HG02571 (cell line): ENCODE results near the gene CLCF1.

ENCODE experiments used
- ATAC-seq: cut with Tn5 transposase; IDR thresholded peaks from one replicate; pipeline ENCODE4 v1.9.1; 2021; ENCODE audit warnings: mild to moderate bottlenecking, moderate library complexity; ENCODE audit not compliant: unreplicated experiment

CLCF1 gene

DNA sequence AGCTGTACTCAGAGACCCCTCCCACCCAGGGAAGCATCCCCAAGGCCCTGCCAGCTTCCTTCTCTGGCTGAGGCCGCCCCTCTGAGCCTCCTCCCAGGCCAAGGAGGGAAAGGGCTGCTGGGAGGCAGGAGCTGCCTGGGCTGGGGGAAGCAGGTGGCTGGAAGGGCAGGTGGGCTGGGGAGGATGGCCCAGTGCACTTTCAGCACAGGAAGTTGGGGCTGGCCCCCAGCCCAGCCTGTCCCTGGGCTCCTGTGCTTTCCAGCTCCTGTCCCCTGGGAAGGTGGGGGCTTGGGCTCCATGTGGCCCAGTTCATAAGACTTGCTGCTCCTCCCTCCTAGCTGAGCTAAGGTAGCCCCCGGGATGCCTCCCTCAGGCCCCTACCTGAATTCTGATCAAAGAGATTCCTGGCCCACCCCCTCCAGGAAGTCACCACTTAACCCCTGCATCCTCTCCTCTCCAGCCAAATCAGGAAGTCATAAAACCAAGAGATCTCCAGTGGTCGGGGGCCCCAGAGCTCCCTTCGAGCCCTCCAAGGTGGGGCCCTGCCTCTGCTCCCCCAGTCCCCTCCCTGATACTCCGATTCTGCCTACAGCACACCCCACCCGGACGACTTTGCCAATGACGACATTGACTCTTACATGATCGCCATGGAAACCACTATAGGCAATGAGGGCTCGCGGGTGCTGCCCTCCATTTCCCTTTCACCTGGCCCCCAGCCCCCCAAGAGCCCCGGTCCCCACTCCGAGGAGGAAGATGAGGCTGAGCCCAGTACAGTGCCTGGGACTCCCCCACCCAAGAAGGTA lies 23.4 kb upstream of the CLCF1 start:
- no peak for ATAC-seq

DNA sequence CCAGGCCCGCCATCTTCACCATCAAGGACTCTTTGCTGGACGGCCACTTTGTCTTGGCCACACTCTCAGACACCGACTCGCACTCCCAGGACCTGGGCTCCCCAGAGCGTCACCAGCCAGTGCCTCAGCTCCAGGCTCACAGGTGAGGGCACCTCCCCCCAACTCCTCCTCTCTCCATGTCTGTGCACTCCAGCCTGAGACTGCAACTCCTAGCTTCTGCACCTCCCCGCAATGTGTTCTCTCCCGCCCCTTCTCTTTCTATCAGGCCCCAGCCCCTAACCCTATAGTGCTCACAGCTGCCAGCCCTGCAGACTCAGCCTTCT lies 22.8 kb upstream of the CLCF1 start:
- ATAC-seq: no peak

- ATAC-seq: no peak
Measured at GRCh38 chr11:67395555-67396258, 22.3 kb upstream of the CLCF1 start.

DNA sequence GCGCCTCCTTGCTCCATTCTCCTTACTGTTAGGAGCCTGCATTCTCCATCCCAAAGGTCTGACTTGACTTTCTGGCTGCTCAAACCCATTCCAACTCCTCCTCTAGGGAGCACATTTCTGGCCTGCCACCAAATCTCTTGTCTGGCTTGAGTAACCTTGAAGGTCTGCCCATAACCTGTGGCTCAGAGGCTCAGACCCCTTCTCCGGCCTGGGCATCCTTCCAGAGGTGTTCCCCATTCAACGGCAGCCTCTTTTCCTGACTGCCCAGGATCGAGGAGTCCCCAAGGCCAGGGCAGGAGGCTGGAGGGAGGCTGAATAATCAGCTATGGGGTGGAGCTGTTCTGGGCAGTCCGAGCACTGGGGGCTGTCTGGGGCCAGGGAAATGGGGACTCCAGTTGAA lies 20.6 kb upstream of the CLCF1 start:
- no peak for ATAC-seq

DNA sequence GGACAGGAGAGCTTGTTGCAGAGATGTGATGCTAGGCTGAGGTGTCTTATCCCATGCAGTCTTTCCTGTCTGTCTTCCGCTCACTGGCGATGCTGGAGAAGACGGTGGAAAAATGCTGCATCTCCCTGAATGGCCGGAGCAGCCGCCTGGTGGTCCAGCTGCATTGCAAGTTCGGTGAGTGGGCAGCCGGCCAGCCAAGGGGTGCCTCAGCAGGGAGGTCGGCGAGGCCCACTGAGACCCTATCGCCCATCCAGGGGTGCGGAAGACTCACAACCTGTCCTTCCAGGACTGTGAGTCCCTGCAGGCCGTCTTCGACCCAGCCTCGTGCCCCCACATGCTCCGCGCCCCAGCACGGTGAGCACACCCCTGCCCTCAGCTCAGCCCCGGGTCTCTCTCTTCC lies 20.0 kb upstream of the CLCF1 start:
- ATAC-seq: no peak

- no peak for ATAC-seq
Measured at GRCh38 chr11:67392183-67392715, 18.9 kb upstream of the CLCF1 start.

GRCh38 chr11:67391304-67392182 lies 18.1 kb upstream of the CLCF1 start, which contains the start of gene RAD9A:
Gene RAD9A, plus strand, starts transcription at chr11:67391986. Its CDS starts 59 bp downstream, at chr11:67392045.
- peak; percentile 61 for ATAC-seq

GRCh38 chr11:67390947-67391303 lies 17.5 kb upstream of the CLCF1 start:
- no peak for ATAC-seq

- no peak for ATAC-seq
Measured at GRCh38 chr11:67389477-67389876, 16.1 kb upstream of the CLCF1 start.

- ATAC-seq: no peak
Measured at GRCh38 chr11:67387518-67387917, 14.1 kb upstream of the CLCF1 start.

GRCh38 chr11:67387069-67387468 lies 13.7 kb upstream of the CLCF1 start:
- no peak for ATAC-seq

GRCh38 chr11:67384851-67385366 lies 11.5 kb upstream of the CLCF1 start:
- no peak for ATAC-seq

DNA sequence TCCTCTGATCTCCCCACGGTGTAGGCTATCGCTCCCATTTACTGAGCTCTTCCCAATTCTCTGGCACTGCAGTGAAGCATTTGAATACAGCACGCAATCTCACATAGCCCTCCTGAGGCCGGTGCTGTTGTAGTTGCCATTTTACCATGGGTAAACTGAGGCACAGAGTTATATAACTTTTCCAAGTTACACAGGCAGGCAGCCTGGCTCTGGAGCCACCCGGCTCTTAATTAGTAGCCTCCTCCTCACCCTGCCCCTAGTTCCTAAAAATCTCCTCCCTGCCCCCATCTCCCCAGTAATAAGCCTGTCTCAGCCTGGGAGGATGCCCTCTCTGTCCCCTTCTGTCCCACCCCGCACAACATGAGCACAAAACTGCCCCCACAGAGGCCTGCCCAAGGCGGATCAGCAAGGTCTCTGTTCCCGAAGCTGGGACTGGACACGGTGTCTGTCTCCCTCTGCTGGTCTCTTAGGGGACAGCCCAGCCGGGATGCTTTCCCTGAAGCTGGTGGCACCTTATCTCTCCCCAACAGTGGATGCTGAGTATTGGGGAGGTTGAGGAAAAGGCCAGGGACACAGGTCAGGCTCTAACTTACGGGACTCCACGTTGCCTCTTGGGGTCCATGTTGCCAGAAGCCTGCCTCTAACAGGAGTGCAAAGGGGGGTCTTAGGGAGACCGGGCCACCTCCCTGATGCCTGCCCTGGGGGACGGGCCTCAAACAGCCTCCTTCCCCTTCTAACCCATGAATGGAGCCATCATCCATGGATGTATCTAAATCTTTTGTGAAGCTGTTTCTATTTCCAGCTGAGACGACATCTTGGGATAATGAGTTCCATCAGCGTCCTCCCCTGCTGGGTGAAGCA lies 9.1 kb upstream of the CLCF1 start:
- no peak for ATAC-seq

DNA sequence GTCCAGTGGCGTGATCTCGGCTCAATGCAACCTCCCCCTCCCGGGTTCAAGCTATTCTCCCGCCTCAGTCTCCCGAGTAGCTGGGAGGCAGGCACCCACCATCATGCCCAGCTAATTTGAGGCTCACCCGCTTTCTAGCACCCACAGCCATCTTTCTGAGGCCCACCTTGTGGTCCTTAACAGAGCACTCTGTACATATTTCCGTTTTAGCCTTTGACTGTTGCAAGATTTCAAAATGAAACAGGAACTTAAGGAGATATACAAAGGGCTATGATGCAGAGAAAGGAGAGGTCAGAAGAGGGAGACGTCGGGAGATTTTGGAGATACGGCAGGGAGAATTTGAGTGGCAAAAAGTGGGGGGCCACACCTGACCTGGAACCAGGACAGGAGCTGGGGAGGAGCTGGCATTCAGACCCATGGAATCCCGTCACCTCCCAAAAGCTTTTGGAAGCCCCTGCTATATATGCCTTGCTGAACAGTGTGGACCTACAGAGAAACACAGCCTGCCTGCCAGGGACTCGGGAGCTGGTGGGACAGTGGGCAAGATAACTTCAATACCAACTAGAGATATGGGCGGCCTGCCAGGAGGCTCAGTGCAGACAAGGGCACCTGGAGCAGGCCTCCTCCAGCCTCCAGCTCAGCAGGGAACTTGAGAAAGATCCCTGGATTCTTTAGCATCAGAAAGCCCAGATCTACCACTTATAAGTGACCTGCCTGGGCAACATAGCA lies 8.0 kb upstream of the CLCF1 start:
- ATAC-seq: no peak

DNA sequence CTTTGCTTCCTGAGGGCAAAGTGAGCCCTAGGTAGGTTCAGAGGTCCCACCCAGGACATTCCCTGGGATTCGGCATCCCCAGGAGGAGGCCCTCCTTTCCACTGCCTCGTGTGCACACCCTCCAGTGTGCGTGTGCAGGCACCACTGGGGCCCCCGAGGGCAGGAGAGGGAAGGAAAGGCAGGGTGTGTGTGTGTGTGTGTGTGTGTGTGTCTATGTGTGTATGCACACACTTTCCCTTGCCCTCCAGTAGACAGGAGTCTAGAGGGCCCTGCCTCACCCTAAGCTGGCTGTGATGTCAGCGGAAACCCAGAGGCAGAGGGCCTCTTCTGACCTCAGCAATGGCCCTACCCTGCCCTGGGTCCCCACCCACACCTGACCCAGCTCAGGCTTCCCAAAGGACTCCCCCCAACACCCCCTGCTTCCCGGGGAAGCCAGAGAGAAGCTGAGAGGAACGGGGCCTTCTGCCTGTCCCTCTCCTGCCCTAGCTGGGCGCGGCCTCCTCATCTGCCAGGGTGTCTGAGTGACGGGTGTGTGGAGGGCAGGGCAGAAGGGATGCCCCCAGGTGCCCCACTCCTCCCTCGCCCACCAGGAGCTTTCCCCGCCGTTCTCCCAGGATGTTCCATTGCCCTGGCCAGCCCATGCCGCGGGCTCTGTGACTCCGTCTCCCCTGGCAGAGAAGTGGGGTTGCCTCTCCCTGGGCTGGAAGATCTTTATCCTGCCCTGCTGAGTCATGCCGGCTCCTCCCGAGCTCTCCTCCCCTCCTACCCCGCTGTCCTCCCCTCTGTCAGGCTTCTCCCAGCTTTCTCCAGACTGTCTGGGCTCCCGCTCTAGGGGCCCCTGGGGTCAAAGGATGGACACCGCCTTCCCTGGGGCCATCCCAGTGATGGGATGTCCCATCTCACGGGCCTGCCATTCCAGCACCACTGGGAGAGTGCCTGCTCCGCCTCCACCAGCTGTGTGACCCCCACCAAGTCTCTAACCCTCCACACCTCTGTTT lies 6.0 kb upstream of the CLCF1 start:
- no peak for ATAC-seq

- ATAC-seq: no peak
Measured at GRCh38 chr11:67378544-67378943, 5.1 kb upstream of the CLCF1 start.

DNA sequence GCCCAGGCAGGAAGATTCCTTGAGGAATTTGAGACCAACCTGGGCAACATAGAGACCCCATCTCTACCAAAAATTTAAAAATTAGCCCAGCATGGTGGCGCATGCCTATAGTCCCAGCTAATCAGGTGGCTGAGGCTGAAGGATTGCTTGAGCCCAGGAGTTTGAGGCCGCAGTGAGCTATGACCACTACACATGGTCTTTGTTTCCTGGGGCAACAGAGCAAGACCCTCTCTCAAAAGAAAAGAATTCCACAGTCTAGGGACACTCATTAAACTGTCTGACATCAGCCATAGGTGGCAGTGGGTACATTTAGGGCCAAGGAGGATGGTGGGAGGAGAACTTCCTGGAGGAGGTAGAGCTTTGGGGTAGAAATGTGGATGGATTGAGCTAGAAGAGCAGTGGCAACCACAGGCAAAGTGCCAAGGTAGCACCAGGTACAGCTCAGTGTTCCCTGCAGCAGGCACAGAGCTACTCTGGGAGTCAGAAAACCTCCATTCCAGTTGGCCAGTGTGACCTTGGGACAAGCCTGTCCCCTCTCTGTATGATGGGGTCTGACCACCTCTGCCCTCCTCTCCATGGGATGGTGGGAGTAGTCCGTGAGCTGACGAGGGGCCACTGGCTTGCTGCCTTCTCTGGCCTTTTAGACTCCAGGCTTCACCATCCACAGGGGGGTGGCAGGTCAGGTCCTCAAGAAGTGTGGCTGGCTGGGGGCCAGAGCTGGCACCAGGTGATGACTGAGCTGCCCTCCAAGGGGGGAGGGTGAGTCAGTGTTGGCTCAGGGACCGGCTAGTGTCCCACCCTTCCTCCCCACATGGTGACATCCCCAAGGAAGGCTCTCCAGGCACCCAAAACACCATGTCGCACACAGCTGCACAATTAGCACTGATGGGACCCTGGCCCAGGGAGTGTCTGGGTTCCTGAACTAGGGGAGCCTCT lies 3.7 kb upstream of the CLCF1 start:
- ATAC-seq: no peak
